Measurements from ENCODE around the gene SETMAR. TPM values are rescaled to one million over a fixed set of nuclear protein-coding genes. Genes with fewer than 3 reads are reported as not detected.

SETMAR gene
- total and polyA plus RNA-seq, 2 of the 13 experiments (the other 11 are each of a cell fraction or from before 2014, with no cell fraction given): 7.0 to 16.7 TPM

- 0 out of 2 replicates have a peak, but pooled peaks have one; percentile 19 for TF ChIP-seq DMTF1 (CRISPR knock-in tag; IDR thresholded peaks at IDR 0.05)
- TF ChIP-seq MEIS1 (CRISPR knock-in tag; IDR thresholded peaks at IDR 0.05; ENCODE audit: borderline replicate concordance): peak; percentile 30; the same call in 1 of the 2 replicates
- peak; percentile 70; the same call in 1 of the 2 replicates for TF ChIP-seq ZSCAN20 (CRISPR knock-in tag; IDR thresholded peaks at IDR 0.05; ENCODE audit: borderline replicate concordance)
- peak; percentile 61 for TF ChIP-seq PHF20 (CRISPR knock-in tag; IDR thresholded peaks at IDR 0.05)
- no peak for TF ChIP-seq RFX1 (IDR thresholded peaks at IDR 0.05)
- peak; percentile 71 for TF ChIP-seq ZBTB33 (CRISPR knock-in tag; IDR thresholded peaks at IDR 0.05)
- TF ChIP-seq HINFP (CRISPR knock-in tag; IDR thresholded peaks at IDR 0.05; ENCODE audit: low read depth): peak; percentile 56; the same call in 1 of the 2 replicates
- TF ChIP-seq ZBTB44 (CRISPR knock-in tag; IDR thresholded peaks at IDR 0.05): peak; percentile 34; the same call in 1 of the 2 replicates
- TF ChIP-seq PRPF4 (IDR thresholded peaks at IDR 0.05; ENCODE audit: low read depth, low read length, poor library complexity, severe bottlenecking): no peak
- peak; percentile 72; the same call in 1 of the 2 replicates for TF ChIP-seq TGIF2 (CRISPR knock-in tag; IDR thresholded peaks at IDR 0.05)
- no peak for TF ChIP-seq TEF (CRISPR knock-in tag; IDR thresholded peaks at IDR 0.05)
- 0 out of 2 replicates have a peak, but pooled peaks have one; percentile 10 for TF ChIP-seq ARID3A (IDR thresholded peaks at IDR 0.05; ENCODE audit: low read depth, low read length)
- TF ChIP-seq TFDP2 (CRISPR knock-in tag; IDR thresholded peaks at IDR 0.05): peak; percentile 67; the same call in 1 of the 2 replicates
- peak; percentile 89; the same call in 2 of the 3 replicates for TF ChIP-seq MXI1 (IDR thresholded peaks at IDR 0.05; ENCODE audit: borderline replicate concordance, low read depth, low read length)
- peak; percentile 34; the same call in 1 of the 2 replicates for TF ChIP-seq ZNF263 (CRISPR knock-in tag; IDR thresholded peaks at IDR 0.05)
These were observed at the start of gene SETMAR (continued) for GRCh38 chr3:4303187-4304123.
